Measurements from ENCODE around the gene FCHSD2.

Gene FCHSD2

GRCh38 chr11:72998676-72999075, 143.4 kb downstream of the FCHSD2 start:
- TF ChIP-seq SIN3A (IDR thresholded peaks at IDR 0.05; ENCODE audit: borderline replicate concordance, insufficient read depth, low read length) (no peak), FOXP2 (optimal IDR thresholded peaks at IDR 0.05; ENCODE audit: borderline replicate concordance, extremely low read depth, extremely low read length, insufficient read depth) (no peak), POLR2AphosphoS5 (IDR thresholded peaks at IDR 0.05; ENCODE audit: low read depth, low read length) (no peak), TAF1 (IDR thresholded peaks at IDR 0.05; ENCODE audit: borderline replicate concordance, insufficient read depth, low read length) (no peak)
- TF ChIP-seq, protein P1, sequence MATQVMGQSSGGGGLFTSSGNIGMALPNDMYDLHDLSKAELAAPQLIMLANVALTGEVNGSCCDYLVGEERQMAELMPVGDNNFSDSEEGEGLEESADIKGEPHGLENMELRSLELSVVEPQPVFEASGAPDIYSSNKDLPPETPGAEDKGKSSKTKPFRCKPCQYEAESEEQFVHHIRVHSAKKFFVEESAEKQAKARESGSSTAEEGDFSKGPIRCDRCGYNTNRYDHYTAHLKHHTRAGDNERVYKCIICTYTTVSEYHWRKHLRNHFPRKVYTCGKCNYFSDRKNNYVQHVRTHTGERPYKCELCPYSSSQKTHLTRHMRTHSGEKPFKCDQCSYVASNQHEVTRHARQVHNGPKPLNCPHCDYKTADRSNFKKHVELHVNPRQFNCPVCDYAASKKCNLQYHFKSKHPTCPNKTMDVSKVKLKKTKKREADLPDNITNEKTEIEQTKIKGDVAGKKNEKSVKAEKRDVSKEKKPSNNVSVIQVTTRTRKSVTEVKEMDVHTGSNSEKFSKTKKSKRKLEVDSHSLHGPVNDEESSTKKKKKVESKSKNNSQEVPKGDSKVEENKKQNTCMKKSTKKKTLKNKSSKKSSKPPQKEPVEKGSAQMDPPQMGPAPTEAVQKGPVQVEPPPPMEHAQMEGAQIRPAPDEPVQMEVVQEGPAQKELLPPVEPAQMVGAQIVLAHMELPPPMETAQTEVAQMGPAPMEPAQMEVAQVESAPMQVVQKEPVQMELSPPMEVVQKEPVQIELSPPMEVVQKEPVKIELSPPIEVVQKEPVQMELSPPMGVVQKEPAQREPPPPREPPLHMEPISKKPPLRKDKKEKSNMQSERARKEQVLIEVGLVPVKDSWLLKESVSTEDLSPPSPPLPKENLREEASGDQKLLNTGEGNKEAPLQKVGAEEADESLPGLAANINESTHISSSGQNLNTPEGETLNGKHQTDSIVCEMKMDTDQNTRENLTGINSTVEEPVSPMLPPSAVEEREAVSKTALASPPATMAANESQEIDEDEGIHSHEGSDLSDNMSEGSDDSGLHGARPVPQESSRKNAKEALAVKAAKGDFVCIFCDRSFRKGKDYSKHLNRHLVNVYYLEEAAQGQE (IDR thresholded peaks at IDR 0.05; ENCODE audit: insufficient read depth in 1 of 2, low read depth in 2 of 2, low read length in 2 of 2) = no peak

- TF ChIP-seq SIN3A (IDR thresholded peaks at IDR 0.05; ENCODE audit: borderline replicate concordance, insufficient read depth, low read length) = no peak
- TF ChIP-seq POLR2AphosphoS5 (IDR thresholded peaks at IDR 0.05; ENCODE audit: low read depth, low read length) = no peak
- no peak for TF ChIP-seq TAF1 (IDR thresholded peaks at IDR 0.05; ENCODE audit: borderline replicate concordance, insufficient read depth, low read length)
- no peak for TF ChIP-seq FOXP2 (optimal IDR thresholded peaks at IDR 0.05; ENCODE audit: borderline replicate concordance, extremely low read depth, extremely low read length, insufficient read depth)
- TF ChIP-seq, protein P1 (IDR thresholded peaks at IDR 0.05; ENCODE audit: insufficient read depth in 1 of 2, low read depth in 2 of 2, low read length in 2 of 2) = no peak
Measured at GRCh38 chr11:72996959-72997358, 145.2 kb downstream of the FCHSD2 start.

DNA sequence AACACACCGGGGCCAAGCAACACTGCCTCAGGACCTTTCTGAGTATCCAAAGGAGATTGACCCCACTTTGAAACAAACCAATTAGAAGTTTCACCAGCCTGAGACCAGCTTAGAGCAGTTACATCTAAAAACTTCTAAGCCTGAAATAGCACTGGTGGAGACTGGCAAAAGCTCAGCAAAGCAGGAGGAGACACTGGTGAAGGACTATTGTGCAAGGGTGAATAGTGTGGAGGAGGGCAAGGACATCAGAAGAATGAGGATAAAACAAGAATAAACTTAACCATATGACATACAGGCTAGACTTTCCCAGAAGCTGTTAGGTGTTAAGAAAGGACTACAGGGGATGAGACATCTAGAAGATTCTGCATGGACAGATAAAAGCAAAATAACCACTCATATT, 152.4 kb downstream of the FCHSD2 start:
- TF ChIP-seq FOXP2 (optimal IDR thresholded peaks at IDR 0.05; ENCODE audit: borderline replicate concordance, extremely low read depth, extremely low read length, insufficient read depth) = no peak
- TF ChIP-seq TAF1 (IDR thresholded peaks at IDR 0.05; ENCODE audit: borderline replicate concordance, insufficient read depth, low read length) = no peak
- TF ChIP-seq, protein P1 (IDR thresholded peaks at IDR 0.05; ENCODE audit: insufficient read depth in 1 of 2, low read depth in 2 of 2, low read length in 2 of 2) = no peak
- TF ChIP-seq POLR2AphosphoS5 (IDR thresholded peaks at IDR 0.05; ENCODE audit: low read depth, low read length) = no peak
- TF ChIP-seq SIN3A (IDR thresholded peaks at IDR 0.05; ENCODE audit: borderline replicate concordance, insufficient read depth, low read length) = no peak

DNA sequence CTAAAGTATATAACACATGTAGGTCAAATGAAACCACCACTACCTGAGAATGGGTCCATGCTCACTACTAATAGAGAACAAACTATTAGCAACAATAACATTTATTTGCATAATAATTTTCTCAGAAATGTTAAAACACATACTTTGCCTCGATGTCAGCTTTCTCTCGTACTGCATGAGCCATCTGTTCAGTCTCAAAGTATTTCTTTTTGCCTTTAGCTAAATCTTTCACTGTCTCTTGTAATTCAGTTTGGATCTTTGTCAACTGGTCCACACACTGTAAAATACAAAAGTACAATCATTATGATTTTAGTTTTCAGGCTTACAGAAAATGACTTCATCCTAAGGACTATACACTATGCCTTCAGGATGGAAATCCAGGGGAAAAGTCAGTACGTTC, 153.3 kb downstream of the FCHSD2 start:
- TF ChIP-seq, protein P1 (IDR thresholded peaks at IDR 0.05; ENCODE audit: insufficient read depth in 1 of 2, low read depth in 2 of 2, low read length in 2 of 2) = no peak
- TF ChIP-seq TAF1 (IDR thresholded peaks at IDR 0.05; ENCODE audit: borderline replicate concordance, insufficient read depth, low read length) (no peak), POLR2AphosphoS5 (IDR thresholded peaks at IDR 0.05; ENCODE audit: low read depth, low read length) (no peak), FOXP2 (optimal IDR thresholded peaks at IDR 0.05; ENCODE audit: borderline replicate concordance, extremely low read depth, extremely low read length, insufficient read depth) (no peak), SIN3A (IDR thresholded peaks at IDR 0.05; ENCODE audit: borderline replicate concordance, insufficient read depth, low read length) (no peak)

DNA sequence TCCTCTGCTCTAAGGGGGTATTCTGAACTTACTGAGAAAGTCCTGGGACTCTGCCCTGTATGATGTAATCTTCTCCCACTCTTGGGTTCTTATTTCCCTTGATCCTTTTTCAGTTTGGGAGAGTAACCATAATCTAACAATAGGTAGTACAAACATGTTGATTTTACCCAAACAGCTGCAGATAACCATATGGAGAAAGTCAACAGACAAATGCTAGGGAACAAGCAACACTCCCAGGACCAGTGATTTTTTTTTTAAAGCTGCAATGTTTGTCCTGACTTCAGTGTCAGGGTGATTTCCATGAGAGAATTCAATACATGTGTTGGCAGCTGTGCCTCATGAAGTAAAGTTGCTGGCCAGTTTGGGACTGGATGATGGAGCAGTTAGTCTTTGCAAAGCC, 156.5 kb downstream of the FCHSD2 start:
- no peak for TF ChIP-seq TAF1 (IDR thresholded peaks at IDR 0.05; ENCODE audit: borderline replicate concordance, insufficient read depth, low read length)
- TF ChIP-seq POLR2AphosphoS5 (IDR thresholded peaks at IDR 0.05; ENCODE audit: low read depth, low read length) = no peak
- TF ChIP-seq, protein P1 (IDR thresholded peaks at IDR 0.05; ENCODE audit: insufficient read depth in 1 of 2, low read depth in 2 of 2, low read length in 2 of 2) = no peak
- TF ChIP-seq FOXP2 (optimal IDR thresholded peaks at IDR 0.05; ENCODE audit: borderline replicate concordance, extremely low read depth, extremely low read length, insufficient read depth) = no peak
- no peak for TF ChIP-seq SIN3A (IDR thresholded peaks at IDR 0.05; ENCODE audit: borderline replicate concordance, insufficient read depth, low read length)

All from PFSK-1 (cell line).